ENCODE data around the gene ULK3. TPM values are rescaled to one million over a fixed set of nuclear protein-coding genes. Genes with fewer than 3 reads are reported as not detected.
A peak's percentile ranks its signal among the peaks of the same experiment; 100 is the strongest.
"Not testable (repeated sequence)": the region's sequence is repeated elsewhere in the genome, so short reads cannot be mapped to it uniquely, and the experiment has no call there.

The ULK3 gene
- 47.2 and 47.6 TPM in 2 replicates for total RNA-seq (2014; rRNA removed; shearing (Covaris generic))
- 48.9 and 54.8 TPM in 2 replicates for polyA plus RNA-seq (2015; cell fraction: cytosol; rRNA removed)
- 770 and 948 TPM in 2 replicates for polyA plus RNA-seq (2015; cell fraction: nucleus; rRNA removed)

- in situ Hi-C loops (cut with HindIII; ENCODE audit: low pct_unique_long_range_greater_than_20kb, low sequenced_read_pairs) = no loop called here
- peak; percentile 94 for DNase-seq (ENCODE audit: low read depth, low spot score)
Observed at GRCh38 chr15:74842581-74843444, at the start of gene ULK3. Gene ULK3 (minus strand): TSS chr15:74843156. CDS start chr15:74843105, 51 bp downstream.

- no peak for DNase-seq (ENCODE audit: low read depth, low spot score)
- in situ Hi-C loops (cut with HindIII; ENCODE audit: low pct_unique_long_range_greater_than_20kb, low sequenced_read_pairs) = no loop called here
Observed at GRCh38 chr15:74892313-74892712, 49.4 kb upstream of the ULK3 start.

GRCh38 chr15:74891469-74891868 lies 48.5 kb upstream of the ULK3 start:
- in situ Hi-C loops (cut with HindIII; ENCODE audit: low pct_unique_long_range_greater_than_20kb, low sequenced_read_pairs) = no loop called here
- no peak for DNase-seq (ENCODE audit: low read depth, low spot score)

- no peak for DNase-seq (ENCODE audit: low read depth, low spot score)
- in situ Hi-C loops (cut with HindIII; ENCODE audit: low pct_unique_long_range_greater_than_20kb, low sequenced_read_pairs) = no loop called here
Observed at GRCh38 chr15:74890665-74890960, 47.7 kb upstream of the ULK3 start.

GRCh38 chr15:74889883-74890664 lies 47.1 kb upstream of the ULK3 start, which contains the start of gene MPI:
Gene MPI (plus strand): TSS chr15:74890042. CDS start chr15:74890074, 32 bp downstream.
- in situ Hi-C loops (cut with HindIII; ENCODE audit: low pct_unique_long_range_greater_than_20kb, low sequenced_read_pairs) = no loop called here
- DNase-seq (ENCODE audit: low read depth, low spot score) = peak; percentile 81

- in situ Hi-C loops (cut with HindIII; ENCODE audit: low pct_unique_long_range_greater_than_20kb, low sequenced_read_pairs) = no loop called here
- no peak for DNase-seq (ENCODE audit: low read depth, low spot score)
Observed at GRCh38 chr15:74889390-74889882, 46.5 kb upstream of the ULK3 start.

GRCh38 chr15:74888716-74889115 lies 45.8 kb upstream of the ULK3 start:
- in situ Hi-C loops (cut with HindIII; ENCODE audit: low pct_unique_long_range_greater_than_20kb, low sequenced_read_pairs) = no loop called here

GRCh38 chr15:74887537-74888193 lies 44.7 kb upstream of the ULK3 start:
- DNase-seq (ENCODE audit: low read depth, low spot score); in situ Hi-C loops (cut with HindIII; ENCODE audit: low pct_unique_long_range_greater_than_20kb, low sequenced_read_pairs): not testable (repeated sequence)

More at GRCh38 chr15:74888716-74889115, 45.8 kb upstream of the ULK3 start:
- DNase-seq (ENCODE audit: low read depth, low spot score) = no peak

GRCh38 chr15:74885461-74885860 lies 42.5 kb upstream of the ULK3 start:
- DNase-seq (ENCODE audit: low read depth, low spot score) = no peak
- in situ Hi-C loops (cut with HindIII; ENCODE audit: low pct_unique_long_range_greater_than_20kb, low sequenced_read_pairs) = no loop called here

- DNase-seq (ENCODE audit: low read depth, low spot score) = no peak
- in situ Hi-C loops (cut with HindIII; ENCODE audit: low pct_unique_long_range_greater_than_20kb, low sequenced_read_pairs) = no loop called here
Observed at GRCh38 chr15:74884428-74885223, 41.7 kb upstream of the ULK3 start.

- in situ Hi-C loops (cut with HindIII; ENCODE audit: low pct_unique_long_range_greater_than_20kb, low sequenced_read_pairs) = no loop called here
- no peak for DNase-seq (ENCODE audit: low read depth, low spot score)
Observed at GRCh38 chr15:74882528-74882927, 39.6 kb upstream of the ULK3 start.

- in situ Hi-C loops (cut with HindIII; ENCODE audit: low pct_unique_long_range_greater_than_20kb, low sequenced_read_pairs) = no loop called here
- no peak for DNase-seq (ENCODE audit: low read depth, low spot score)
Observed at GRCh38 chr15:74878273-74878672, 35.3 kb upstream of the ULK3 start.

GRCh38 chr15:74873756-74874424 lies 30.9 kb upstream of the ULK3 start:
- in situ Hi-C loops (cut with HindIII; ENCODE audit: low pct_unique_long_range_greater_than_20kb, low sequenced_read_pairs) = no loop called here
- peak; percentile 26 for DNase-seq (ENCODE audit: low read depth, low spot score)

- DNase-seq (ENCODE audit: low read depth, low spot score) = peak; percentile 96
- in situ Hi-C loops (cut with HindIII; ENCODE audit: low pct_unique_long_range_greater_than_20kb, low sequenced_read_pairs) = no loop called here
Observed at GRCh38 chr15:74873036-74873755, 30.2 kb upstream of the ULK3 start, which contains the start of gene SCAMP2. Gene SCAMP2 (minus strand): TSS chr15:74873365. CDS start chr15:74873255, 110 bp downstream.

GRCh38 chr15:74872702-74873035 lies 29.7 kb upstream of the ULK3 start:
- in situ Hi-C loops (cut with HindIII; ENCODE audit: low pct_unique_long_range_greater_than_20kb, low sequenced_read_pairs) = no loop called here
- DNase-seq (ENCODE audit: low read depth, low spot score) = no peak

All from SK-MEL-5 (cell line).